K562 (cell line): ENCODE data around the gene KRTAP10-6. TPM values are rescaled to one million over a fixed set of nuclear protein-coding genes. Genes with fewer than 3 reads are reported as not detected.

Experiments
- ATAC-seq: fragments of 200-7000 bp; cut with Tn5 transposase; 3 replicates; pipeline ENCODE4 v1.9.1; 2020; ENCODE audit warnings: moderate library complexity
- BruUV-seq: library from RNA; stranded (reverse); fragments of 400-500 nt; replicated peaks from 2 replicates; lab custom pipeline; 2021; lab: Mats Ljungman, UMichigan
- CTCF ChIA-PET: fragments of 300-600 bp; formaldehyde crosslinking; extraction: SDS; loops from one replicate; lab custom pipeline; 2021; ENCODE audit warnings: low intra/inter-chr PET ratio; lab: Yijun Ruan, JAX
- POLR2A ChIA-PET: fragments of 300-600, 350-650 bp; sonication (Branson Sonifier 250); formaldehyde crosslinking; extraction: SDS; loops from one replicate; lab custom pipeline; 2021; ENCODE audit warnings: antibody characterized with exemption, inconsistent platforms; lab: Yijun Ruan, JAX
- DNase-seq, 4 experiments: peaks; one replicate each; pipeline versions ENCODE4 v3.0.0 to v3.0.0-alpha.2; 2011 to 2018; ENCODE audit warnings: low spot score in 3 of 4, mixed read lengths in 3 of 4; ENCODE audit errors: extremely low read depth in 1 of 4
- FAIRE-seq: peaks from 2 replicates; lab custom pipeline; 2011; peaks lifted over from hg19 to GRCh38; lab: Jason Lieb, UNC
- H2AFZ ChIP-seq: 2 replicates; pipeline ENCODE4 v1.6.0; 2011; ENCODE audit warnings: low read depth, low read length, control low read depth, inconsistent platforms
- H3K27ac ChIP-seq: fragments of 200-600 bp; 3 replicates; pipeline ENCODE4 v1.8.0; 2011; ENCODE audit warnings: low read depth, mild to moderate bottlenecking, control low read depth, inconsistent platforms, low read length, moderate library complexity, mixed read lengths; ENCODE audit errors: extremely low read depth
- H3K27me3 ChIP-seq, 2 experiments: fragments of 300-600 bp in 1 of 2; 2 replicates in 1 of 2; 3 replicates in 1 of 2; pipeline versions ENCODE4 v1.6.0 to v1.8.0; 2011; ENCODE audit warnings: inconsistent platforms in 2 of 2, low read length in 2 of 2, mild to moderate bottlenecking in 1 of 2, mixed read lengths in 1 of 2, moderate library complexity in 1 of 2; ENCODE audit not compliant: control insufficient read depth in 2 of 2, insufficient read depth in 2 of 2
- H3K36me3 ChIP-seq: fragments of 300-600 bp; 3 replicates; pipeline ENCODE4 v1.8.0; 2011; ENCODE audit warnings: mild to moderate bottlenecking, low read length, inconsistent platforms; ENCODE audit not compliant: control insufficient read depth, insufficient read depth
- H3K4me1 ChIP-seq, 2 experiments: fragments of 200-600 bp in 1 of 2; replicated peaks in 1 of 2; 2 replicates in 1 of 2; 3 replicates in 1 of 2; pipeline versions ENCODE4 v1.5.1 to v1.8.0; 2011; ENCODE audit warnings: inconsistent platforms in 2 of 2, low read length in 2 of 2, mild to moderate bottlenecking in 1 of 2, mixed read lengths in 1 of 2, moderate library complexity in 1 of 2; ENCODE audit not compliant: control insufficient read depth in 2 of 2, insufficient read depth in 2 of 2
- H3K4me2 ChIP-seq: 2 replicates; pipeline ENCODE4 v1.6.1; 2011; ENCODE audit warnings: low read length, control low read depth, inconsistent platforms, mixed read lengths; ENCODE audit not compliant: insufficient read depth
- H3K4me3 ChIP-seq: fragments of 200-600 bp; sonication (generic), shearing (Covaris generic); 2 replicates; pipeline ENCODE4 v1.5.1; 2016; ENCODE audit warnings: control low read depth, inconsistent platforms
- H3K79me2 ChIP-seq: fragments of 200-600 bp; 3 replicates; pipeline ENCODE4 v1.8.0; 2011; ENCODE audit warnings: low read length, inconsistent platforms; ENCODE audit not compliant: control insufficient read depth, insufficient read depth
- H3K9ac ChIP-seq, 2 experiments: 2 replicates each; pipeline versions ENCODE4 v1.6.0 to v1.6.1; 2011; ENCODE audit warnings: low read depth in 2 of 2, low read length in 2 of 2, control low read depth in 1 of 2, inconsistent platforms in 1 of 2, mild to moderate bottlenecking in 1 of 2, mixed read lengths in 1 of 2; ENCODE audit not compliant: insufficient read depth in 1 of 2
- H3K9me1 ChIP-seq: one replicate; pipeline ENCODE4 v1.6.0; 2011; ENCODE audit warnings: inconsistent platforms, mild to moderate bottlenecking, low read length, moderate library complexity; ENCODE audit not compliant: control insufficient read depth, insufficient read depth
- H3K9me3 ChIP-seq: replicated peaks from 2 replicates; pipeline ENCODE4 v1.5.1; 2011; ENCODE audit warnings: low read depth, low read length, inconsistent platforms; ENCODE audit not compliant: control insufficient read depth, insufficient read depth
- H4K20me1 ChIP-seq: replicated peaks from 2 replicates; pipeline ENCODE4 v1.6.1; 2011; ENCODE audit warnings: low read length, inconsistent platforms, mixed read lengths; ENCODE audit not compliant: control insufficient read depth, insufficient read depth
- CHD4 ChIP-seq: fragments of 200-600 bp; sonication (generic); IDR thresholded peaks from 3 replicates; pipeline ENCODE4 v1.6.1; 2012; ENCODE audit warnings: low read depth, mild to moderate bottlenecking, mixed read lengths, low read length, inconsistent platforms; ENCODE audit not compliant: insufficient read depth, insufficient replicate concordance, poor library complexity, severe bottlenecking
- KAT7 ChIP-seq: sonication (generic); formaldehyde crosslinking; IDR thresholded peaks from 2 replicates; pipeline ENCODE4 v1.8.0; 2022; ENCODE audit warnings: missing genetic modification reagents, mild to moderate bottlenecking, borderline replicate concordance
- PHB ChIP-seq: fragments of 250-450 bp; sonication (Bioruptor Pico); IDR thresholded peaks from 2 replicates; pipeline ENCODE4 v1.5.0; 2021
- PTBP1 ChIP-seq: fragments of 200-400 bp; formaldehyde crosslinking; IDR thresholded peaks from 2 replicates; pipeline ENCODE4 v1.6.1; 2017; ENCODE audit warnings: low read depth, low read length
- SAFB2 ChIP-seq: fragments of 200-400 bp; formaldehyde crosslinking; IDR thresholded peaks from 2 replicates; pipeline ENCODE4 v1.6.1; 2018; ENCODE audit warnings: borderline replicate concordance, low read length, low read depth, moderate library complexity; ENCODE audit not compliant: severe bottlenecking
- TAF15 ChIP-seq: fragments of 200-400 bp; formaldehyde crosslinking; IDR thresholded peaks from 2 replicates; pipeline ENCODE4 v1.6.1; 2017; ENCODE audit warnings: mild to moderate bottlenecking, low read depth, low read length, moderate library complexity
- ZFP30 ChIP-seq: fragments of 250-450 bp; sonication (Bioruptor Pico); IDR thresholded peaks from 2 replicates; pipeline ENCODE4 v1.8.0; 2022; ENCODE audit warnings: moderate library complexity, mild to moderate bottlenecking, inconsistent platforms, borderline replicate concordance
- ZNF507 ChIP-seq: conservative IDR thresholded peaks from 2 replicates; pipeline ENCODE4 v1.6.1; 2017; ENCODE audit warnings: missing genetic modification characterization, missing compliant biosample characterization
- WGBS: fragments of 100-300 bp; shearing (Covaris generic); methylation state at CpG from one replicate; pipeline ENCODE4 v1.1.6; 2016; ENCODE audit warnings: low coverage, mixed read lengths; ENCODE audit not compliant: insufficient coverage; ENCODE audit errors: missing lambda C conversion rate; 5-methylcytosine and 5-hydroxymethylcytosine counted together
- in situ Hi-C: fragments of 300-500 bp; cut with MboI; formaldehyde crosslinking; loops from 4 replicates; pipeline ENCODE4 v1.15.0; 2018; ENCODE audit warnings: inconsistent platforms, mixed read lengths
- intact Hi-C: fragments of 100-400 bp; cut with micrococcal nuclease; formaldehyde crosslinking; loops from 2 replicates; pipeline ENCODE4 v1.14.2; 2022
- polyA plus RNA-seq, 8 experiments: library from polyadenylated mRNA; depleted of rRNA in 4 of 8; stranded (reverse) in 5 of 8; unstranded in 3 of 8; fragments of >200 nt; fragmentation: Nextera tagmentation in 2 of 8; fragmentation: Illumina TruSeq in 1 of 8; extraction: Ambion mirVana in 2 of 8; extraction: Trizol in 1 of 8; gene quantifications; 2 replicates each; pipeline versions ENCODE4 v1.2.1 to v1.2.3, GENCODE V29; 2011 to 2014; ENCODE audit warnings: inconsistent platforms in 1 of 8, missing spikeins in 1 of 8
- total RNA-seq, 7 experiments: library from RNA; depleted of rRNA in 6 of 7; stranded (reverse); fragments of >200 nt in 6 of 7; fragmentation: Illumina TruSeq in 2 of 7; extraction: Trizol in 2 of 7; gene quantifications; 2 replicates each; pipeline versions ENCODE4 v1.2.1 to v1.2.3, GENCODE V29; 2011 to 2021; ENCODE audit warnings: low replicate concordance in 1 of 7
- TF ChIP-seq, protein P1 (sequence below): fragments of 250-450 bp; sonication (Bioruptor Pico); IDR thresholded peaks from 2 replicates; pipeline ENCODE4 v1.5.1; 2021; ENCODE audit warnings: mild to moderate bottlenecking

KRTAP10-6 gene
- total and polyA plus RNA-seq, 9 of the 15 experiments (the other 6 are each of a cell fraction or from before 2014, with no cell fraction given), result not detected

GRCh38 chr21:44578371-44579055 lies 13.8 kb downstream of the KRTAP10-6 start:
- DNase-seq, result no peak
- BruUV-seq, result no TSS peak
- Histone ChIP-seq H3K4me3 (no peak overlapping the region), H3K9me3 (peaks cover 3% of the 10 kb centered on the region), H4K20me1 (no peaks in the 10 kb centered on the region), H3K27me3 (peaks cover 0 to 30% of the 10 kb centered on the region in 2 experiments; a peak in 3 of 5 replicates), H3K4me2 (no peak overlapping the region), H3K36me3 (no peaks in the 10 kb centered on the region), H3K9ac (no peak overlapping the region), H2AFZ (no peak overlapping the region), H3K4me1 (peaks cover 0 to 4% of the 10 kb centered on the region in 2 experiments; a peak in 2 of 5 replicates), H3K9me1 (no peaks in the 10 kb centered on the region), H3K79me2 (no peaks in the 10 kb centered on the region), H3K27ac (no peak overlapping the region)
- TF ChIP-seq SAFB2, result no peak
- TF ChIP-seq ZNF507 (tag), result no peak
- no peak for TF ChIP-seq PHB (CRISPR knock-in tag)
- TF ChIP-seq KAT7 (CRISPR knock-in tag), result no peak
- no peak for ATAC-seq
- no peak for FAIRE-seq
- in situ Hi-C loops, result no loop called here
- CTCF ChIA-PET, result no interaction called here
- WGBS, result 5% methylated on average over 15 of the region's 17 CpGs
- intact Hi-C loops, result no loop called here
- POLR2A ChIA-PET, result no interaction called here

DNA sequence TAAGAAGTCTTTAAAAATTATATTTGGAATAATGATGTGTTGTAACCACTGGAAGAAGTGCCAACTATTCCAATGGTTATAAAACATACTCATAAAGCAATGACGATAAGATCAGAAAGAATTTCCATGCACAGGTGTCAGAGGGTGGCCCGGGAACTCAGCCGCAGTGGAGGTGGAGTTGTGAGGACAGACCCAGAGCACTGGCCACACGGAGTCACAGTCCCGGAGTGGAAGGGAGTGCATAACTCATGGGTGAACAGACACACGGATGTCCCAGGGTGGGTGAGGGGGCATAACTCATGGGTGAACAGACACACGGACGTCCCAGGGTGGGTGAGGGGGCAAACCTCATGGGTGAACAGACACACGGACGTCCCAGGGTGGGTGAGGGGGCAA lies 16.3 kb downstream of the KRTAP10-6 start:
- ChIA-PET POLR2A (no interaction called here), CTCF (no interaction called here)
- Histone ChIP-seq H3K9ac (no peak overlapping the region), H3K27ac (no peak overlapping the region), H4K20me1 (no peaks in the 10 kb centered on the region), H2AFZ (no peak overlapping the region), H3K4me3 (no peak overlapping the region), H3K9me3 (peaks cover 2% of the 10 kb centered on the region), H3K79me2 (no peaks in the 10 kb centered on the region), H3K9me1 (no peaks in the 10 kb centered on the region), H3K4me1 (peaks cover 0 to 11% of the 10 kb centered on the region in 2 experiments; a peak in 1 of 5 replicates), H3K27me3 (peaks cover 20 to 55% of the 10 kb centered on the region in 2 experiments; a peak in 4 of 5 replicates), H3K36me3 (no peaks in the 10 kb centered on the region), H3K4me2 (no peak overlapping the region)
- FAIRE-seq (no peak), DNase-seq (no peak), ATAC-seq (no peak)
- intact Hi-C loops (no loop called here), in situ Hi-C loops (no loop called here)
- BruUV-seq, result no TSS peak
- WGBS, result 0% methylated on average over 8 of the region's 10 CpGs
- TF ChIP-seq, protein P1, sequence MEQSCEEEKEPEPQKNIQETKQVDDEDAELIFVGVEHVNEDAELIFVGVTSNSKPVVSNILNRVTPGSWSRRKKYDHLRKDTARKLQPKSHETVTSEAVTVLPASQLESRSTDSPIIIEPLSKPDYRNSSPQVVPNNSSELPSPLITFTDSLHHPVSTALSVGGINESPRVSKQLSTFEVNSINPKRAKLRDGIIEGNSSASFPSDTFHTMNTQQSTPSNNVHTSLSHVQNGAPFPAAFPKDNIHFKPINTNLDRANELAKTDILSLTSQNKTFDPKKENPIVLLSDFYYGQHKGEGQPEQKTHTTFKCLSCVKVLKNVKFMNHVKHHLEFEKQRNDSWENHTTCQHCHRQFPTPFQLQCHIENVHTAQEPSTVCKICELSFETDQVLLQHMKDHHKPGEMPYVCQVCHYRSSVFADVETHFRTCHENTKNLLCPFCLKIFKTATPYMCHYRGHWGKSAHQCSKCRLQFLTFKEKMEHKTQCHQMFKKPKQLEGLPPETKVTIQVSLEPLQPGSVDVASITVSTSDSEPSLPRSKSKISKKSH (CRISPR knock-in tag), result no peak
- TF ChIP-seq CHD4 (no peak), PTBP1 (no peak), ZFP30 (CRISPR knock-in tag) (no peak), TAF15 (no peak)
